CD1c-positive myeloid dendritic cell (primary cell): ENCODE results near the gene GPAM.

Experiments used
- DNase-seq: peaks from one replicate; pipeline ENCODE4 v3.0.0-alpha.2; 2016; ENCODE audit errors: extremely low spot score

GPAM gene

GRCh38 chr10:112182784-112183328, 709 bp downstream of the GPAM start:
- no peak for DNase-seq

- DNase-seq: no peak
Observed at GRCh38 chr10:112177247-112177646, 6.3 kb downstream of the GPAM start.

GRCh38 chr10:112176543-112176942, 7.0 kb downstream of the GPAM start:
- no peak for DNase-seq

DNA sequence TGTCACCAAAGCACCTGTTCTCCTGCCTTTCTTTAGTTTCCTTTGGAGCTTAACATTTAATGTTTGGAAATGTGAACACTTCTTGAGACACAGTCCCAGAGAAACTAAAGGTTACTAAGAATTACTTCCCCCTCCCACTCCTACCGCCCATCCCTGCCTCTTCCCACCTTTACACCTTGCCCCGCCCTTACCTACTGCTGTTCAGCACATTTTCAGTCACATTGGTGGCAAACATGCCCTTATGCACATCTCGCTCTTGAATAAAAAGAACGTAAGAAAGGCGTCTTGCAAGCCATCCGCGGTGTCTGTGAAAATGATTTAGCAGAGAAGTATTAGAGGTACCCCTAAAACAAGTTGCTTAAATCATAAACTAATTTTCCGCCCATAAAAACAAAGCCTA, 8.2 kb downstream of the GPAM start:
- no peak for DNase-seq

GRCh38 chr10:112173206-112173605, 10.4 kb downstream of the GPAM start:
- no peak for DNase-seq

- no peak for DNase-seq
Observed at GRCh38 chr10:112168733-112169132, 14.8 kb downstream of the GPAM start.

DNA sequence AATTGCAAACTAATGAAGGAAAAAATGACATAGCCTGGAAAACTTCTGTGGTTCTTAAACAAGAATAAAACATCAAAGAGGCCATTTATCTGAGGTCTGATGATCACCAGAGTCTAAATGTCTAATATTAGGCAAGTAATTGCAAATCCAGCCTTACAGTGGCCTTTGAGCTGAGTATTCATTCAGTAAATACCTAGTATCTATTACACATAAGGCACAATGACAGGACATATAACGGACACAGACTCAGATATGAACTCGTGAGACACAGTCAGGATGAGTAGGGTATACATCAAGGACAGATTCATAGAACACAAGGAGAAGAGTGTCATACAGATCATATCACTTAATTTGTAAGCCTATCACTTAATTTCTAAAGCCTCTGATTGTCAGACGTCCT, 16.8 kb downstream of the GPAM start:
- no peak for DNase-seq

- no peak for DNase-seq
Observed at GRCh38 chr10:112161757-112162518, 21.6 kb downstream of the GPAM start.

- no peak for DNase-seq
Observed at GRCh38 chr10:112160834-112161233, 22.7 kb downstream of the GPAM start.

- DNase-seq: no peak
Observed at GRCh38 chr10:112159469-112159868, 24.1 kb downstream of the GPAM start.

GRCh38 chr10:112151524-112152039, 32.0 kb downstream of the GPAM start:
- DNase-seq: no peak

DNA sequence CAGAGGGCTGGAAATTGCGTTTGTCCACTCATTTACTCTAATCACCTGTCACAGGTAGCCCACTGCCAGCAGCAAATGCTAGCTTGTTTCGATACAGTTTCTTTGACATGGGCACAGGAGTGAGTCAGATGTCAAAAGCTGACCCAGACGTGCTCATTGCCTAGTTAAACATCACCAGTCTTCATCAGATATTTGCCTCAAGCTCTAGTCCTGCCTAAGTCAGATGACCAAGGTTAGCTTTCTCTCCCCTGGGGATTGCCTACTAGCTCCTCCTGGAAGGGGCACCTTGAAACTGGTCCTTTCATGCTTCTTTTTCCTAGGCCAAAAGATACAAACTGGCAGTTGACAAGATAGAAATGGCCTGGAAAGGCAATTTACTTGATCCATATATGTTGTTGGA, 35.2 kb downstream of the GPAM start:
- no peak for DNase-seq

DNA sequence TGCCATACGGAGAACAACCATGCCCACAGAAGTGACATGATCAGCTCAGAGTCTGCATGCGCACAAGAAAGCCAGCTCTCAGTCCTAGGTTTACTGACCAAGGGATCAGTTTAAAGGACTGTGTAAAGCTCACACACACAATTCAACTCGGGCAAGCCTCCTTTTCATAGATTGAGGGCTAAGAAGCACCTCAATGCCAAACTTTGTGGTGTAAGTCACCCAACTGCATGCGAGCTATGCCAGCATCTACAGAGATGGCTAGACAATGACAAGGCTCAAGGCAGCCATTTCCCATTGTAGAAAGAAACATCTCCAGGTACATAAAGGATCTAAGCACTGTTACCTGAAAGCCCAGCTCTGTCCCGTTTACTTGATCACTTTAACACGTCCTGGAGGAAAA, 36.8 kb downstream of the GPAM start:
- no peak for DNase-seq

DNA sequence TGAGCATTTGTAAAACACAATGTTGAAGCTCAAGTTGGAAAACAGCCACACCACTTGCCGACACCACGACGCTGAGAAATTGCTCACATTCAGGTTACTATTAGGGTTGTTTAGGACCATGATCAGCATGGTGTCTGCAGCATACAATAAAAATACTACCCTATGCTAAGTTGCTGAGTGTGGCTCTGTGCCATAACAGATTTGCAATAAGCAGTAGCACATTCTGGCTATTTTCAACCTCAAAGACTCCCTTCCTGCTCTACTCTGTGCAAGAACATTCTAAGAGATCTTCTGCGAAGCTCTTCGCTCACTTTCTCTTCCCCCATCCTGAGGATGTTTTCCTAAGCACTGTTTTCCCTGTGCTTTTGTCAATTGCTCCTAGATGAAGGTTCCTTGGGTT, 38.3 kb downstream of the GPAM start:
- DNase-seq: no peak

GRCh38 chr10:112143420-112143819, 40.1 kb downstream of the GPAM start:
- DNase-seq: no peak

DNA sequence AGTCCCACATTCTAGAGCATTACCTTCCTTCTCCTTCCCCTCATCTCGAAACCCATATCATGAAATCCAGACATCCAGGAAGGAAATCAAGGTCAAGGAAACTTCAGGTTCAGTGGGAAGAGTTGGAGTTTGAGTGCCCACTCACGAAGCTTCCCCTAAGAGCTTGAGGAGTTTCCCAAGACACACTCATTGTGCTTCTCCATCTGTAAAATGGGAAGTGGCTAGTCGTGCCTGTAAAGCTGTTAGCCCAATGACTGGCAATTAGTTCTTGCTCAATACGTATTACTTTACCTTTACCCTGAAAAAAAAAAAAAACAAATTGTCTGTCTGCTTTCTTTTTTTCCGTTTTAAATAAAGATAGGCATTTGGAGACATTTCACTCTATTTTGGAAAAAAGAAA, 42.3 kb downstream of the GPAM start:
- peak; percentile 56 for DNase-seq

GRCh38 chr10:112140110-112140970, 43.2 kb downstream of the GPAM start:
- DNase-seq: peak; percentile 75

GRCh38 chr10:112139176-112139575, 44.4 kb downstream of the GPAM start:
- no peak for DNase-seq

DNA sequence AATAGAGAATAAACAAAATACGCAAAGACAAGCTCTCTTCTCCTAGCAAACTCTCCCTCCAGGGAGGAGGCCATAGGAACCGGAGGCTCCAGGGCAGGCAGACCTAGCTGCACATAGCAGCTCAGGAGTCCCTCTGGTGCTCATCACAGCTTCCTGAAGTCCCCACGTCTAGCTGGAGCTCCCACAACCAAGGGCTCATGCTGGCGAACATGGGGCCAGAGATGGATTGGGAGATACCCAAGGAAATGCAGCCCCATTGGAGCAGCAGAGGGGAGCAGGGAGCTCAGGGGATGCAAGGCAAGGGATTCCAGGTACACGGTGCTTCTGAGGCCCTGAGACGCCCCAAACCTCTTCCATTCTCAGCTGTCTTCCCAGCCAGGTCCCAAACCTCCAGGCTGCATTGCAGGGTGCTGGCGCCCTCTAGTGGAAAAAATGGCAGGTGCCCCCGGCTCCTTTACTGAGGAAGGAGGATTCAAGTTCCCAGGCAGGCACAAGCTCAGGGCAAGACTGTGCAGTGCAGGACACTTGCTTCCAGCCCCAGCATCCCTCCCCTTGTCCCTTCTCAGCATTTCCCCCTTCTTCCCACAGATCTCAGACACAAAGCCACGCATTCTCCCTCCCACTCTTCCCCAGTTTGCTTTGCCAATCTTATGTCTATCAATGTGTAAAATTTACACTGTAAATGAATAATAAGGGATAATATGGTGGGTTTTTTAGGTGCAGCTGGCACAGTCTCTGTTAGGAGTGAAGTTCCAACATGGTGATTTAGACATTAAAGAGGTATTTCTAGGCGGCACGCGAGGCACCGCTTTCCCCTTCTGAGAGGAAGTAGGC, 46.2 kb downstream of the GPAM start:
- DNase-seq: peak; percentile 68

- DNase-seq: no peak
Observed at GRCh38 chr10:112136486-112137153, 46.9 kb downstream of the GPAM start.

- DNase-seq: no peak
Observed at GRCh38 chr10:112135604-112136003, 48.0 kb downstream of the GPAM start.
